Prostate gland (tissue), 2 donors: ENCODE measurements around the gene PLEKHH1.
"Not testable (repeated sequence)": the region's sequence is repeated elsewhere in the genome, so short reads cannot be mapped to it uniquely, and the experiment has no call there.

Experiments used
- CTCF ChIP-seq, 4 experiments: fragments of 200-600 bp in 2 of 4; fragments of 450-650 bp in 2 of 4; sonication (generic) in 2 of 4; IDR thresholded peaks; 1 replicate in 3 of 4; 2 replicates in 1 of 4; pipeline ENCODE4 v1.5.1; 2016 to 2019; ENCODE audit warnings: antibody characterized with exemption in 4 of 4, mild to moderate bottlenecking in 2 of 4, moderate library complexity in 2 of 4
- POLR2A ChIP-seq: fragments of 450-650 bp; IDR thresholded peaks from one replicate; pipeline ENCODE4 v1.6.1; 2016; ENCODE audit warnings: antibody characterized with exemption, mild to moderate bottlenecking

GRCh38 chr14:67593650-67594049 is 60.6 kb downstream of the PLEKHH1 start:
- TF ChIP-seq POLR2A; CTCF (IDR thresholded peaks at IDR 0.05): not testable (repeated sequence)
